Liver (tissue), 3 donors: Measurements from ENCODE around the gene CCDC7.

Source experiments
- ATF3 ChIP-seq: IDR thresholded peaks from 2 replicates; pipeline ENCODE4 v1.6.1; 2016; ENCODE audit warnings: antibody characterized with exemption
- CTCF ChIP-seq: fragments of 150-350 bp; IDR thresholded peaks from 2 replicates; pipeline ENCODE4 v1.5.1; 2017; ENCODE audit warnings: improper control_type of control experiment, low read depth, low read length; ENCODE audit not compliant: missing input control
- FOXA1 ChIP-seq: IDR thresholded peaks from 2 replicates; pipeline ENCODE4 v1.6.1; 2016; ENCODE audit warnings: antibody characterized with exemption
- FOXA2 ChIP-seq: IDR thresholded peaks from 2 replicates; pipeline ENCODE4 v1.6.1; 2016; ENCODE audit warnings: antibody characterized with exemption
- HNF4G ChIP-seq: IDR thresholded peaks from 2 replicates; pipeline ENCODE4 v1.6.1; 2016; ENCODE audit warnings: antibody characterized with exemption
- JUND ChIP-seq, 2 donors: IDR thresholded peaks; 2 replicates each; pipeline ENCODE4 v1.6.1; 2016; ENCODE audit warnings: antibody characterized with exemption in 2 of 2
- MAX ChIP-seq: IDR thresholded peaks from 2 replicates; pipeline ENCODE4 v1.6.1; 2016; ENCODE audit warnings: antibody characterized with exemption
- REST ChIP-seq: IDR thresholded peaks from 2 replicates; pipeline ENCODE4 v1.6.1; 2016; ENCODE audit warnings: antibody characterized with exemption, mild to moderate bottlenecking
- SP1 ChIP-seq: IDR thresholded peaks from 2 replicates; pipeline ENCODE4 v1.6.1; 2018; ENCODE audit warnings: antibody characterized with exemption, mild to moderate bottlenecking
- TAF1 ChIP-seq: conservative IDR thresholded peaks from 2 replicates; pipeline ENCODE4 v1.6.1; 2016; ENCODE audit warnings: antibody characterized with exemption, mild to moderate bottlenecking
- donor health status: healthy.
- donor health status: healthy.

GRCh38 chr10:32600317-32600716 is 154.4 kb downstream of the CCDC7 start:
- TF ChIP-seq TAF1 (no peak), CTCF (no peak), SP1 (no peak), JUND (IDR thresholded peaks at IDR 0.05) (no peak), FOXA2 (no peak), REST (no peak), FOXA1 (no peak), MAX (no peak), HNF4G (no peak), ATF3 (no peak)
